Stimulated activated CD4-positive, alpha-beta T cell treated with anti-CD3 and anti-CD28 coated beads, Interleukin-12 subunit alpha, Interleukin-12 subunit beta, amount 100 ng/mL, for 24 hours (primary cell): ENCODE data around the gene UBA7.

Experiments
- DNase-seq, 2 experiments: peaks; one replicate each; pipeline ENCODE4 v3.0.0-alpha.2; 2020; ENCODE audit warnings: low read depth in 2 of 2

The UBA7 gene

DNA sequence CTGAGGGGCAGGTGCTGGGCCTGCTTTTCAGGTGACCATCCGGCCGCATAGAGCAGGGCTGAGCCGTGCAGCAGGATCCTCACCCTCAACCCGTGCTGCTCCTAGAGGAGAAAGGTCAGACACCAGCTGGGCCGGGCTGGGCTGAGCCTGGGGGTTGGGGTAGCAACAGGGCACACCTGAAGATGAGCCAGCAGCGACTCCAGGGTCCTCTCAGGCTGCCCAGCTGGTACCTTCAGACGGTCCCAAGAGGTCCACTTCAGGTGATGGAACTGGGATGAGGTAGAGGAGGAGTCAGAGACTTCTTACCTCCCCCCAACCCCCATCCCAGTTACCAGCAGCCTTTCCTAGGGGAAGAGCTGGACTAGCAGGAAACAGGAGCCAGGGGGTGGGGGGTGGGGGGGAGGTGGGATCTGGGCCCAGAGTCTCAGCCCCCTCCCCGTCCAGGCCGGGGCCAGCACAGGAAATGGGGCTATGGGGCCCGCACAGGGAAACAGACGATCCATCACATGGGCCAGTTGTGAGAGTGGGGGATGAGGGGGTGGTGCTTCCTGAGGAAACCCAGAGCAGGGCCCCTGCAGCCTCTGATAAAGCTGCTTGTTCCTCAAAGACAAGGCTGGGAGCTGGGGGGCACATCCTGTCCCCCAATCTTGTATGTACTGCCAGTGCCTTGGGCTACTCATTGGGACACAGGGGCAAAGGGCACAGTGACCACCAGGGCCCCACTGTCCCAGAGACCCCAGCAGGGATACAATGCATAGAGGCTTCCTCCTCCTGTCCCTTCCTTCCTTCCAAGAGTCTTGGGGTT lies 7.7 kb downstream of the UBA7 start:
- DNase-seq, result no peak

DNA sequence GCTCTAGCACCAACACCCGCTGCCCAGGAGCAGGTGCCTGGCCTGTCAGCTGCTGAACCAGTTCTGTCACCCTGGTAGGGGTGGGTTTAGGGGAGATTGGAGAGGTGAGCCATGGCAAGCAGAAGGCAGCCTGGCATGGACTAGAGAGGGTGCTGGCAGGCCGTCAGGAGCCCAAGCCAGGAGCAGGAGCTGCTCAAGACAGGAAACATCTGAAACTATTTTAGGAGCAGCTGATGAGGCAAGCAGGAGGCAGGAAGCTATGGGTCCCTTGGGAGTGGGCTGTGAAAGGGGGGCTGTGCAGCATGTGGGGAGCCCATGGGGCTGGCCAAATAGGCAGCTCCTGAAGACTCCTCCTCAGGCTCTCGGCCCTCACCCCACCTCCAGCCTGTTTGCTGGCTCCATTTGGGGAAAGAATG lies 8.4 kb downstream of the UBA7 start:
- no peak for DNase-seq

DNA sequence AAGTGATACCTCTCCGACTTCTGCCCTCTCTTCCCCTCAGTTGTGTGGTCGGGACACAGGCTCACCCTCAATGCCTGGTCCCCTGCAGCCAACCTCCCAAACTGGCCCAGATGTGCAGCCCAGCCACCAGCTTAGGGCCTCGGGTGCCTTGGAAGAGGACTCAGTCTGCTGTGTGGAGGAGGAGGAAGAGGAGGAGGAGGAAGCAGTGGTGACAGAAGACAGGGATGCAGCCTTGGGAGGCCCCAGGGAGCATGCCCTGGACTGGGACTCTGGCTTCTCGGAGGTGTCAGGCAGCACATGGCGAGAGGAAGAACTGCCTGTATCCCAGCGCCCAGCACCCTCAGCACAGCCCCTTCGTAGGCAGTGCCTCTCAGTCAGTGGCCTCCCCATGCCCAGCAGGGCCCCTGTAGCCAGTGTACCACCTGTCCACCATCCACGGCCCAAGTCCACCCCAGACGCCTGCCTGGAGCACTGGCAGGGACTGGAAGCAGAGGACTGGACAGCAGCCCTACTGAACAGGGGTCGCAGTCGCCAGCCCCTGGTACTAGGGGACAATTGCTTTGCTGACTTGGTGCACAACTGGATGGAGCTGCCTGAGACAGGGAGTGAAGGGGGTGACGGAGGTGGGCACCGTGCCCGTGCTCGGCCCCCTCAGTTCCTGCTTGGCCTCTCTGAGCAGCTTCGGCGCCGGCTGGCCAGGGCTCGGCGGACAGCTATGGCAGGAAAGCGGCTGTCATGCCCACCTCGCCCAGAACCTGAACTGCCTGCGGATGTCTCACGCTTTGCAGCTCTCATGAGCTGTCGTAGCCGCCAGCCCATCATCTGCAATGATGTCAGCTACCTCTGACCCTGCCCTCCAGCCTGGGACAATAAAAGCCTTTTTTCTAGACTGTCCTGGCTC lies 9.4 kb downstream of the UBA7 start:
- no peak for DNase-seq

DNA sequence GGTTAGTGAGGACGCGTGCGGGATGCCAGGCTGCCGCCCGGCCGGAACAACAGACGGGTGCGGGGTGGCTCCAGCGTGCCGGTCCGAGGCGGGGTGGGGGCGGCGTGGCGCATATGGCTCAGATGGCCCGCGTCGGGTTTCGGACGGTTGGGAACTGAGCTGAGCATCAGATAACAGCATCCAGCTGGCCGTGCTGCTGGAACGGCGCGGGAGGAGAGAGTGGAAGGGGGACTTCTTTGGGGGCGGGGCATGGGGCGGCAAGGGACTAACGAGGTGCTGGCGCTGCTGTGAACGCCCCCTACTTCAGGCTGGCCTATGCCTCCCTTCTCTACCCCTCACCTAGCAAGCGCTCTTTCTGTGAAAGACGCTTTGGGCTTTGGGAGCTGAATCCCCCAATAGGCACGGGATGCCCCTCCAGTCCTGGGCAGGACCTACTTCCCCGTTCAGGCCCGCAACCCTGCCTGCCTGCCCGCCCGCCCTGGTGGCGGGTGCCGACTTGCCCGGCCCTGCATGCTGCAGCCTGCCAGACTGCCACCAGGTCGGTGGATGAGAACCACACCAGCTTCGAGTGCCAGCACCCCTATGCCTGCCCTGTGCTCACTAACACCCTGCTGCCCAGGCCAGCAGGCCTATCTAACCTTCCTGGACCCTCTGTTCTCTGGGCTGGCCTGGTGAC lies 10.2 kb downstream of the UBA7 start:
- DNase-seq, result no peak

DNA sequence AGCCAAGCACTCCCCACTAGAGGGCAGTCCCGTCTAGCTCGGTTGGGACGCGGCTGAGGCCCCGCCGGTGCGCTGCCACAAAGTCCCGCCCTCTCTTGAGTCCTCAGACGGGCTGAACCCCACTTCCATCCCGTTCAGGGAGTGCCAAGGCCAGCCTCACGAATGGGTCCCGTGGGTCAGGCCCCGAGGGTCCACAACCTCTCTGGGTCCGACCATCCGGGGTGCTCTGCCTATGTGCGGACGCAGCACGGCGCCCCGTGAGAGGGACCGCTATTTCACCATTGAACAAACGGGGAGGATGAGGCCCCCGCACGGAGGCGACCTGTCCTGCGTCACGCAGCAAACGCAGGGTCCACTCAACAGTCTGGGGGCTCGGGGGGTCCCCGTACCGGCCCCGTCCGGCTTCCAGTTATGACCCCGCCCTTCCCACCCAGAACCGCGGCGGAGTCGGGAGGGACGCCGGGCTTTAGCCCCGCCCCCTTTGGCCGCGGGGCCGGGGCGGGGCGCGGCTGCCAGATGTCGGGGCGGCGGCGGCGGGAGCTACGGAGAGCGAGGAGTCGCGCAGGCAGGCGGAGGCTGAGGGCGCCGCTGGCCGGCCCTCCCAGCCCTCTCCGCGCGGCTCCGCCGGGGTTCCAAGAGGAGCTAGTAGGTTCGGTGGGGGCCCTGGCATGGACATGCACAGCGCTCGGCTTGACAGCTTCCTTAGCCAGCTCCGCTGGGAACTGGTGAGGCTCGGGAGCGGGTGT lies 10.9 kb downstream of the UBA7 start, which contains the start of gene INKA1:
TSS of gene INKA1 (plus strand) at position 543 of the 746 bp plus-strand sequence. CDS start at position 675, 132 bp downstream.
- DNase-seq, result peak; percentile 73 to 87

DNA sequence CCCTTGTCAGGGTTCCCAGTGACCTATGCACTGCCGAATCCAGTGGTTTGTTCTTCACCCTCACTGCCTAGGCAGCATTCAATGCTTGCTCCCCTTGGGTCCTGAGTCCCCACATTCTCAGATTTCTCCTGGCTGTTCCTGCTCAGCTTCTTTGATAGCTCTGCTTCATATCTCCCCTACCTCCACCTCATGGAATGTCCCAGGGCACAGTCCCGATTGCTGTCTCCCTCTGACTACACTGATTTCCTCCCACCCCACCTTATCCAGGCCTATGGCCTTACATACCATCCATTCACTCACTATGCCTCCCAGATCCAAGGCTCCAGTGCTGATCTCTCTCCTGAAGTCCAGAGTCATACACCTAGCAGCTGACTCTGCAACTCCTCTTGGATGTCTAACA lies 12.6 kb downstream of the UBA7 start:
- DNase-seq, result no peak

- DNase-seq, result no peak
Observed at GRCh38 chr3:49799761-49800160, 14.0 kb downstream of the UBA7 start, which contains the start of gene CDHR4. CDHR4 (minus strand) TSS chr3:49799873; CDS start chr3:49799812, 61 bp downstream.

GRCh38 chr3:49799105-49799504 lies 14.6 kb downstream of the UBA7 start:
- DNase-seq, result no peak

DNA sequence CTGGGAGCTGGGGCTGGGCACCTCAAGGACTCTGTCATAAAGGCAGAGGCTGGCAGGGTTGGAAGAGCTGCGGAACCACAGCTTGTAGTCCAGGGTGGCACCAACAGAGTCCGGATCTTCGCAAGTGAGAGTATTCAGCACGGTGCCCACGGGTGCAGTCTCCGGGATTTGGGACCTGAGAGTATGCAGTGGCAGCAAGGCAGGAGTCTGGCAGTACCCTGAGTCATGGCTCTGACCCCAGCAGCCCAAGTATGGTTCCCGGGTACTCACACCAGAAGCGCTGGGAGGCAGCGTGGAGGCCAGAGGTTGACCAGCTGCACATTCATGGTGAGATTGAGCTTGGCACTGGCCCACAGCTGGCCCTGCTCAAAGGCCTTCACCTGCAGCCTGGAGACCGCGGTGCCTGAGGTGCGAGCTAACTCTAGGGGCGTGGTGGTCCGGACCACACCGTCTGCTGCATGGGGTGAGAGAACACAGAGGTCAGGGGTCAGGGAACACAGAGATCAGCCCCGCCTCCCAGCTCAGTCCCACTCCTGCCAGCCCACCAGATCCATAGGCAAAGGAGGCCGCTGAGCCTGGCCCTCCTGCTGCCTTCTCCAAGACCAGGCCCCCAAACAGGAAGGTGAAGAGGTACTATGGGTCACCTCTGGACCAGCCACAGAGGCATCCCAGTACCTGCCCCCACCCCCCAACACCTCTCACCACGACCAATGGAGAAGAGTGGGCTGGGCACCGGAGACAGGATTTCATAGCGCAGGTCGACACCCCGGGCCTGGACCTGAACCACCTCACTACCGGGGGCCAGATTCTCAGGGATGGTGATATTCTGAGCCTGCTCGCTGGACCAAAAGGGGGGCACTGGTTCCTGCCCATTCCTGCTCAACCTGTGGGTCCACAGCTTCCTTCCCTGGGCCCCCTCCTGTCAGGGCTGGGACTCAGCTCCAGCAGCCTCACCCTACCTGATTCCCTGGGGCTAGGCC lies 18.5 kb downstream of the UBA7 start:
- DNase-seq, result no peak

- no peak for DNase-seq
Observed at GRCh38 chr3:49794431-49794830, 19.3 kb downstream of the UBA7 start.

DNA sequence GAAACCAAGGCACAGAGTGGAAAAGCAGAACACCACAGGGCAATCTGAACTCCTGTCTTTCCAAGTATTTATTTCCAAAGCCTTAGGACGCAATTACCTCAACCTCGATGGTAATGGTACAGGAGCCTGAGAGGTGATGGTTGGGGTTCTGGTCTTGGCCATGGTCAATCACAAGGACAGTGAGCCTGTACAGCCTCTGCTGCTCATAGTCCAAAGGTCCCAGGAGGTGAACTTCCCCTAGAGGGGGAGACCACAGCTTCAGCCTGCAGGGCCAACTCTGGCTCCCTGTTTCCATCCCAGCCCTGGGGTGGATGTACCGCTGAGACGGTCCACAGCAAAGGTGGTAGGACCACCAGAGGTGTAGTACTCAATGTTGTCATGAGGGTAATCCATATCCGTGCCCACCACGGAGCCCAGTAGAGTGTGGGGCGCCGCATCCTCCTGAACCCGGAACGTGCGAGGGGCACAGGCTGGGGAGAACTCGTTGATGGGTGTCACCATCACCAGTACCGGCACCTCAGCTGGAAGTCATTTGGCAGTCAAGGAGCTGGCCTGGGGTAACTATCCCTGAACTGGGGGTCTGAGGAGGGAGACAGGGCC lies 20.2 kb downstream of the UBA7 start:
- no peak for DNase-seq

- no peak for DNase-seq
Observed at GRCh38 chr3:49792371-49793150, 21.2 kb downstream of the UBA7 start.

GRCh38 chr3:49791571-49791970 lies 22.2 kb downstream of the UBA7 start:
- no peak for DNase-seq

DNA sequence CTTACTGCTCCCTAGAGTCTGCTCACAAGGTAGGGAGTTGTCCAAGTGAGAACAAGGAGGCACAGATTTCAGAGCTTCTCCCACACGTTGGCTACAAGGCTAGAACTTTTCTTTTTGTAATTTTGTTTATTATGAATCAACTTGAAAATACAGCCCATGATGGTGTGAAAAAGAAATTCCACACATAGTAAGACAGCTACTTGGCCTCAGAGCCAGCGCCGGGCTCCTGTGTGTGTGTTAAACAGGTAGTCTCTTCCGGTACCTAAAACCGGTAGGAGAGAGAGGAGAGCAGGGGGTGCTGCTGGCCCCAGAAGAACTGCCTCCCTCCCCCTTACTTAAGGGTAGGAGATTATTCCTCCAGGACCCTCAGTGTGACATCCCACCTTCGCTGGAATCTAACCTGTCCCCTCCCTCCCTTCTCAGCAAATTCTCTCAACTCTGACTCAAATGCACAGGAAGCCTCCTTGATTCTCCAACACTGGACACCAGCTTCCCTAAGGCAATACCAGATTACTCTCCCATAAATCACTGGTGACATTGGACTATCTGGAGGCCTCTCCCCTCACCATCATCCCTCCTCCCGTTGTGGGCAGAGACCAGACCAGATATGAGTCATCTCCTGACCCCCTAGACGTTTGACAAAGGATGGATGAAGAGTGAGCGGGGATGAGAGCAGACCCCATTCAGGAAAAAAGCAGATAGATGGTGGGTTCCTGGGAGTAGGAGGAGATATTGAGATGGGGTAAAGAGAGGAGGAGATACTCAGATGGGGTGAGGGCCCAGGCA lies 22.9 kb downstream of the UBA7 start:
- DNase-seq, result no peak

- no peak for DNase-seq
Observed at GRCh38 chr3:49788056-49788455, 25.7 kb downstream of the UBA7 start.

DNA sequence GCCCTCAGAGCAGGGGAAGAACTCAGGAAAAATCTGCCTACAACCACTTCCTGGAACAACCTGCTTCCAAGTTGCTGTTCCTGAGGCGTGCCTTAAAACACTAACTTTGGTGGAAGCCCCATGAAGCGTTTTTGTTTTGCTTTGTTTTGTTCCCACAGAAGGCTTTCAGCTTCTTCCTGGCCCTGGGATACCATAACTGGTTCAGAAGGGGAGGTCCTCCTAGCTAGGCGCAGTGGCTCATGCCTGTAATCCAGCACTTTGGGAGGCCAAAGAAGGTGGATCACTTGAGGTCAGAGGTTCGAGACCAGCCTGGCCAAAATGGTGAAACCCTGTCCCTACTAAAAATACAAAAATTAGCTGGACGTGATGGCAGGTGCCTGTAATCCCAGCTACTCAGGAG lies 26.2 kb downstream of the UBA7 start:
- DNase-seq, result no peak

DNA sequence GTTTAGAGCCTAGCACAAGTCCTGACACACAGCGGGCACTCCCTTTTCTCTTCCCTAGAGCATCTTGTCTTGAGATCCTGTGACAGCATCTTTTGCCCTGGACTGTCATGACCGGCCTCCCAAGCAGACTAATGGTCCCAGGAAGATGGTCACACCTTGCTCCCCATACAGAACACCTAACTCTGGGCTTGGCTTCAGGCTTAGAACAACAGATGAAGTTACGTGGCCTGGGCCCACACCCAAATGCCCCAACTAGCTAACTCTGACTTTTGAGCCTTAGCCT lies 26.6 kb downstream of the UBA7 start:
- DNase-seq, result no peak
